Epithelial cell of proximal tubule (primary cell): Measurements from ENCODE around the gene IZUMO4. TPM values are rescaled to one million over a fixed set of nuclear protein-coding genes. Genes with fewer than 3 reads are reported as not detected.
"Not testable (repeated sequence)": the region's sequence is repeated elsewhere in the genome, so short reads cannot be mapped to it uniquely, and the experiment has no call there.

Source experiments
- DNase-seq: peaks from one replicate; pipeline ENCODE4 v3.0.0-alpha.2; 2011; ENCODE audit warnings: low read depth
- H3K4me3 ChIP-seq: 2 replicates; pipeline ENCODE4 v1.5.1; 2011; ENCODE audit warnings: low read depth, mild to moderate bottlenecking, low read length
- CTCF ChIP-seq: conservative IDR thresholded peaks from 2 replicates; pipeline ENCODE4 v1.5.1; 2012; ENCODE audit warnings: low read depth, mild to moderate bottlenecking, low read length
- total RNA-seq: library from RNA; depleted of rRNA; stranded (reverse); fragments of >200 nt; gene quantifications from 2 replicates; pipeline ENCODE4 v1.2.3, GENCODE V29; 2015

The IZUMO4 gene
- total RNA-seq, 1 donor from 2014 or later = 5.2 TPM

- no peak for TF ChIP-seq CTCF
- DNase-seq = no peak
- no peak overlapping the region for H3K4me3 ChIP-seq
These were observed 32.8 kb downstream of the IZUMO4 start for GRCh38 chr19:2129486-2129885.

DNA sequence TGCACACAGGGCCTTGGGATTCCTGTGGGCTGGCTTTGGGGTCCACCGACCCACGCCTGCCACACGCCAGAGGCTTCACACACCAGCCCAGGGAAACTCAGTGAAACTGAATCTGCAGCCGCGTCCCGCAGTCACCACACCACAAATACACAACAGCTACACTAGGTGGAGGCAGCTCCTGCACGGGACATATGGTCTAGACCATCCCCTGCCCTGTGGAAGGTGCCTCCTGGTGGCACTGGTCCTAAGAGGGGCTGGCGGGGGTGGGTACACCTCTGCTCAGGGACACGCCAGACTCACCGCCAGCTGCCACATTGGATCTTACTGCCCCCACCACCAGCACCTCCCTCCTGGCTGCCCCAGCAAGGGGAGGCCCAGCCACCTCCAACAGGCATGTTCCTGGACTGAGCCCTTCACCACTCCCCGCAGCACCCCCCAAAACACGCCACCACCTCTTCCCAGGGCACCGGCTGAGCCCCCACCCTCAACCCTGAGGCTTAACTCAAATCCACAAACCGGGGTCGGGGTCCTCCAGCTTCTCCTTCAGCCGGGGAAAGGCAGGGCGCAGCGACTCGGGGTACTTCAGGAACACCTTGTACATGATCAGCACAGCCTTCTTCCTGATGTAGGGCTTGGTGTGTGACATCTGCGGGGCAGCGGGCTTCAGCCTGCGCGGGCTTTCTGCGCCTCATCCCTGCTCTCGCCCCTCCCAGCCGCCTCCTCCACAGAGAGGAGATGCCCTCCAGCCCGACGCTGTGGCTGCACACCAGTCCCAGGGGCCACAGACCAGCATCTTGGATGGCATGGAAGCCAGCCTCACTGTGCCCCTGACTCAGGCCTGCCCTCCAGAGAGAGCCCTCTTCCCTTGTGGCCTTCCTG lies 33.4 kb downstream of the IZUMO4 start:
- H3K4me3 ChIP-seq = no peak overlapping the region
- TF ChIP-seq CTCF = no peak
- DNase-seq = no peak

DNA sequence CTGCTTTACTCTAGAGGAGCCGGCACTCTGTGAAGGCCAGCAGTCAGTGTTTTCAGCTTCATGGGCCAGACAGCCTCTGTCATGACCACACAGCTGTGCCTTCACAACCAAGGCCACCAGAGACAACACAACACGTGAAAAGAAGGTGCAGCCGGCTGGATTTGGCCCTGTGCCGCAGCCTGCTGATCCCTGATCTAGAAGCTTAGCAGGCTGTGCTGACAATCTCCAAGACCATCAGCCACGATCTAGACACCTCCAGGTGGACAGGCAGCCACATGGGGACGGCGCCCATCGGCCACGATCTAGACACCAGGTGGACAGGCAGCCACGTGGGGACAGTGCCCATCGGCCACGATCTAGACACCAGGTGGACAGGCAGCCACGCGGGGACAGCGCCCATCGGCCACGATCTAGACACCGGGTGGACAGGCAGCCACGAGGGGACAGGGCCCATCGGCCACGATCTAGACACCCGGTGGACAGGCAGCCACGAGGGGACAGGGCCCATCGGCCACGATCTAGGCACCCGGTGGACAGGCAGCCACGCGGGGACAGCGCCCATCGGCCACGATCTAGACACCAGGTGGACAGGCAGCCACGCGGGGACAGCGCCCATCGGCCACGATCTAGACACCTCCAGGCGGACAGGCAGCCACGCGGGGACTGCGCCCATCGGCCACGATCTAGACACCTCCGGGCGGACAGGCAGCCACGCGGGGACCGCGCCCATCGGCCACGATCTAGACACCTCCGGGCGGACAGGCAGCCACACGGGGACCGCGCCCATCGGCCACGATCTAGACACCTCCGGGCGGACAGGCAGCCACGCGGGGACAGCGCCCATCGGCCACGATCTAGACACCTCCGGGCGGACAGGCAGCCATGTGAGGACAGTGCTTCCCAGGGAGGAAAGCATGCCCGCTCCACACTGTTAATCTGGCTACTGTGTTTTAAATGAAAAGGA lies 34.6 kb downstream of the IZUMO4 start:
- DNase-seq, H3K4me3 ChIP-seq: not testable (repeated sequence)

GRCh38 chr19:2132191-2132590 lies 35.5 kb downstream of the IZUMO4 start:
- no peak for DNase-seq
- no peak for TF ChIP-seq CTCF
- no peak overlapping the region for H3K4me3 ChIP-seq

- H3K4me3 ChIP-seq = no peak overlapping the region
- DNase-seq = no peak
- TF ChIP-seq CTCF = no peak
These were observed 36.2 kb downstream of the IZUMO4 start for GRCh38 chr19:2132731-2133490.

DNA sequence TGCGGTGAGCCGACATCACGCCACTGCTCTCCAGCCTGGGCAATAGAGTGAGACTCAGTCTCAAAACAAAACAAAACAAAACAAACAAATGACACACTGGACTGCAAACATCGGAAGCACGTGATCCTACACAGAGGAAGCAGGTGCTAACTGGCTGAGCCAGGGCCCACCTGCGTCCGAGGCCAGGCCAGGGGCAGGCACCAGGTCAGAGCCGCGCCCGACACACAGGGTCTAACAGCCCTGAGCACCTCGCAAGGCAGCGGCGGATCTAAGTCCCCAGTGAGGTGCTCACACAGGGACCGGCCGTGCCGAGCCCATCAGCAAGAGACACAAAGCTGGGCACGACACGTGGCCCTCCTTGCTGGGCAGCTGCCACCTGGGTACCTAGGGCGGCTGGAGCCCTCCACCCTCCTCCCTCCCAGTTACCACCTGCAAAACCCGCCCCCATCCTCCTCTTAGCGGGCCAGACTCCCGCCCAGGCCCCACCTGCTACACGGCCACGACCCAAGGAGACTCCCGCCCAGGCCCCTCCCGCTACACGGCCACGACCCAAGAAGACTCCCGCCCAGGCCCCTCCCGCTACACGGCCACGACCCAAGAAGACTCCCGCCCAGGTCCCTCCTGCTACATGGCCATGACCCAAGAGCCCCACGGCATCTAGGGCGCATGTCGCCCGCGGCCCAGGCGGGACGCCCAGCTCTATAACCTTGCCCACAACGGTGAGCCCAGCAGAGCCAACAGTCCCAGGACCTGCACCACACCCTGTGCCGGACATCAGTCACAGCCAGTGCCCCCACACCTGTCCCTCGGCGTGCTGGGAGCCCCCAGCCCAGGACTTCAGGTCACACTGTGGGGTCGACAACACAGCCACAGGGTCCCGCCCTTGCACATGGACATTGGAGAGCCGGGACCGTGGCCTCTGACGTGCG lies 39.0 kb downstream of the IZUMO4 start:
- TF ChIP-seq CTCF = no peak
- no peak overlapping the region for H3K4me3 ChIP-seq
- DNase-seq = no peak
